DMS79 (cell line): ENCODE measurements around the gene CHST15.
A peak's percentile ranks its signal among the peaks of the same experiment; 100 is the strongest.
"Not testable (repeated sequence)": the region's sequence is repeated elsewhere in the genome, so short reads cannot be mapped to it uniquely, and the experiment has no call there.

ENCODE experiments used
- DNase-seq: peaks from one replicate; lab custom pipeline; 2025; lab: John Stamatoyannopoulos, UW

The CHST15 gene

GRCh38 chr10:124098575-124098974 lies 5.2 kb upstream of the CHST15 start:
- DNase-seq: no peak

- no peak for DNase-seq
These were observed 4.5 kb upstream of the CHST15 start for GRCh38 chr10:124097883-124098282.

GRCh38 chr10:124096494-124096893 lies 3.1 kb upstream of the CHST15 start:
- DNase-seq: no peak

- not testable (repeated sequence) for DNase-seq
These were observed 2.4 kb upstream of the CHST15 start for GRCh38 chr10:124095801-124096200.

GRCh38 chr10:124095096-124095495 lies 1.7 kb upstream of the CHST15 start:
- DNase-seq: no peak

- DNase-seq: no peak
These were observed 1.0 kb upstream of the CHST15 start for GRCh38 chr10:124094419-124094785.

- DNase-seq: not testable (repeated sequence)
These were observed 498 bp upstream of the CHST15 start for GRCh38 chr10:124093774-124094418.

- no peak for DNase-seq
These were observed 1.0 kb downstream of the CHST15 start for GRCh38 chr10:124092250-124092859.

- no peak for DNase-seq
These were observed 1.6 kb downstream of the CHST15 start for GRCh38 chr10:124091646-124092249.

GRCh38 chr10:124090601-124091209 lies 2.7 kb downstream of the CHST15 start:
- DNase-seq: no peak

GRCh38 chr10:124089859-124090258 lies 3.5 kb downstream of the CHST15 start:
- DNase-seq: no peak

GRCh38 chr10:124088915-124089314 lies 4.5 kb downstream of the CHST15 start:
- DNase-seq: no peak

GRCh38 chr10:124087672-124088634 lies 5.4 kb downstream of the CHST15 start:
- peak; percentile 29 for DNase-seq

GRCh38 chr10:124086787-124087671 lies 6.4 kb downstream of the CHST15 start:
- DNase-seq: no peak

- DNase-seq: no peak
These were observed 7.2 kb downstream of the CHST15 start for GRCh38 chr10:124086097-124086710.

GRCh38 chr10:124085680-124086079 lies 7.7 kb downstream of the CHST15 start:
- no peak for DNase-seq

- DNase-seq: no peak
These were observed 8.7 kb downstream of the CHST15 start for GRCh38 chr10:124084708-124085107.

GRCh38 chr10:124083740-124084397 lies 9.5 kb downstream of the CHST15 start:
- no peak for DNase-seq

- no peak for DNase-seq
These were observed 10.2 kb downstream of the CHST15 start for GRCh38 chr10:124083047-124083739.
